Psoas muscle (tissue), 8 donors: ENCODE results near the gene HDAC3. TPM values are rescaled to one million over a fixed set of nuclear protein-coding genes. Genes with fewer than 3 reads are reported as not detected.

Experiments used
- ATAC-seq, 4 donors: fragments of 200-7000 bp; cut with Tn5 transposase; one replicate each; pipeline ENCODE4 v1.9.1; 2020; ENCODE audit warnings: moderate library complexity in 3 of 4, mild to moderate bottlenecking in 2 of 4
- DNase-seq, 2 donors: peaks; one replicate each; pipeline ENCODE4 v3.0.0-alpha.2; 2020
- H3K27ac ChIP-seq: fragments of 200-600 bp; one replicate; pipeline ENCODE4 v1.8.0; 2022
- H3K27me3 ChIP-seq, 3 donors: fragments of 200-600 bp in 1 of 3; one replicate each; pipeline versions ENCODE4 v1.6.1 to v1.8.0; 2013 to 2022; ENCODE audit warnings: low read length in 2 of 3, mild to moderate bottlenecking in 2 of 3, moderate library complexity in 1 of 3; ENCODE audit not compliant: insufficient read depth in 3 of 3
- H3K36me3 ChIP-seq, 2 donors: fragments of 200-600 bp in 1 of 2; one replicate each; pipeline versions ENCODE4 v1.6.1 to v1.8.0; 2013 to 2022; ENCODE audit warnings: low read depth in 1 of 2, mild to moderate bottlenecking in 1 of 2, moderate library complexity in 1 of 2; ENCODE audit not compliant: insufficient read depth in 1 of 2
- H3K4me1 ChIP-seq: fragments of 200-600 bp; one replicate; pipeline ENCODE4 v1.8.0; 2022
- H3K4me3 ChIP-seq: fragments of 200-600 bp; one replicate; pipeline ENCODE4 v1.8.0; 2022; ENCODE audit warnings: mild to moderate bottlenecking
- H3K9me3 ChIP-seq: fragments of 200-600 bp; one replicate; pipeline ENCODE4 v1.8.0; 2022
- CTCF ChIP-seq: fragments of 200-600 bp; IDR thresholded peaks from one replicate; pipeline ENCODE4 v1.8.0; 2022; ENCODE audit warnings: antibody characterized with exemption
- WGBS, 3 donors: extraction: QIAGEN DNeasy Blood & Tissue Kit; methylation state at CpG; one replicate each; pipeline versions ENCODE4 v1.1.6 to v1.1.7; 2013; 5-methylcytosine and 5-hydroxymethylcytosine counted together
- intact Hi-C, 2 donors: fragments of 100-400 bp; cut with DNase I; formaldehyde crosslinking; loops; one replicate each; pipeline versions ENCODE4 v1.11.0 to v1.14.2; 2022
- long read RNA-seq, 2 donors: library from polyadenylated mRNA; unstranded; transcript quantifications; one replicate each; pipeline ENCODE4 v2.0.0, GENCODE V29; 2021
- polyA plus RNA-seq, 3 donors: library from polyadenylated mRNA; stranded (reverse); fragments of 200-250 nt; gene quantifications; one replicate each; pipeline ENCODE4 v1.2.3, GENCODE V29; 2013
- total RNA-seq, 4 donors: library from RNA; stranded (reverse); fragmentation: NEBNext Ultra II Directional in 2 of 4; extraction: Animal tissue kit (Norgen Biotek cat#: 25700) in 2 of 4; gene quantifications; one replicate each; pipeline versions ENCODE4 v1.2.1 to v1.2.4, GENCODE V29; 2021 to 2023
- donor health status: healthy with polysubstance abuse.
- donor health status: DM: no; HTN: no; CAD: no; lungs with moderate emphysema.
- donor health status: Bipolar disorder and iron deficiency.
- donor health status: healthy.
- donor health status: DM: yes; HTN: yes; CAD: no.
- donor health status: DM: no; HTN: no; CAD: no.
- donor health status: DM: no; HTN: no; CAD: no.
- donor health status: DM: yes; HTN: yes; CAD: no.

HDAC3 gene
- total RNA-seq: 10 to 100 TPM; 16.9 to 34.1 (median 27.1) TPM
- 10 to 100 TPM; 30.1 to 41.3 (median 34.7) TPM for polyA plus RNA-seq
- long read RNA-seq, donor 1, transcript HDAC3-201 (15 exons, 1,959 nt): major isoform, 45 of 58 reads
- long read RNA-seq, donor 1, partial matches to known transcripts: 3 of 58 reads
- long read RNA-seq, donor 1, other reads (novel, unspliced or antisense): 10 of 58 reads
- long read RNA-seq, donor 2, transcript HDAC3-201 (15 exons, 1,959 nt): major isoform, 106 of 132 reads
- long read RNA-seq, donor 2, partial matches to known transcripts: 11 of 132 reads
- long read RNA-seq, donor 2, other reads (novel, unspliced or antisense): 13 of 132 reads

- H3K36me3 ChIP-seq: peaks cover 2 to 27% of the 10 kb centered on the region in 2 donors
- intact Hi-C loops: no loop called here
- DNase-seq (peak; percentile 93 to 97), ATAC-seq (peak; percentile 97 to 99 (median 98))
- 0 to 1% (median 0%) methylated on average over 35 to 55 of the region's 55 CpGs for WGBS, 3 donors
- peak within 1 kb of the TSS; percentile 86 for H3K4me3 ChIP-seq
- peaks cover 18% of the 10 kb centered on the region for H3K4me1 ChIP-seq
- peaks cover 0 to 8% (median 0%) of the 10 kb centered on the region in 3 donors for H3K27me3 ChIP-seq
- H3K27ac ChIP-seq: peak within 1 kb of the TSS; percentile 80
- no peak for TF ChIP-seq CTCF
- H3K9me3 ChIP-seq: no peaks in the 10 kb centered on the region
These were observed at the start of gene HDAC3, which contains the start of gene RELL2 for GRCh38 chr5:141636413-141637122. TSS of gene HDAC3 (minus strand) at chr5:141636849. CDS start at chr5:141636790, 59 bp downstream. TSS of gene RELL2 (plus strand) at chr5:141636997. CDS start at chr5:141638226, 1,229 bp downstream.

DNA sequence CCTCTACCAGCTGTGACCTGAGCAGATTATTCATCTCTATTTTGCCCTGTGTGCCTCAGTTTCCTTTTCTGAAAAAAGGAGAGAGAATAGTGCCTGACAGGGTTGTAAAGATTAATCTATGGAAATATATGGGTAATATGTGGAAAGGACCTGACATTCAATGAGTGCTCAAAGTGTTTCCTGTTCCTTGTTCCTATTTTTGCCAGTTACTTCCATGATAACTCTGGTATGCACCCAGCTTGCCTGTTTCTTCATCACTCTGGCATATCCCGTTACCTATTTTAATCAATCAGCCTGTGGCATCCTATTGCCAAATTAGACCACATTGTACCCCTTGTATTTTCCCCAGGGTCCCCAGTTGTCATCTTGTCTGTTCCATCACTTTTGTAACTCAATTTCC, 48.9 kb upstream of the HDAC3 start:
- H3K36me3 ChIP-seq: no peaks in the 10 kb centered on the region
- intact Hi-C loops: no loop called here
- 86 to 91% (median 88%) methylated on average over 1 of the region's 1 CpG for WGBS, 3 donors
- ATAC-seq (no peak), DNase-seq (no peak)
- H3K4me1 ChIP-seq: peaks cover 3% of the 10 kb centered on the region
- no peaks in the 10 kb centered on the region for H3K9me3 ChIP-seq
- H3K4me3 ChIP-seq: no peak overlapping the region
- H3K27ac ChIP-seq: no peak overlapping the region
- TF ChIP-seq CTCF: no peak
- peaks cover 1 to 18% (median 2%) of the 10 kb centered on the region in 3 donors for H3K27me3 ChIP-seq

DNA sequence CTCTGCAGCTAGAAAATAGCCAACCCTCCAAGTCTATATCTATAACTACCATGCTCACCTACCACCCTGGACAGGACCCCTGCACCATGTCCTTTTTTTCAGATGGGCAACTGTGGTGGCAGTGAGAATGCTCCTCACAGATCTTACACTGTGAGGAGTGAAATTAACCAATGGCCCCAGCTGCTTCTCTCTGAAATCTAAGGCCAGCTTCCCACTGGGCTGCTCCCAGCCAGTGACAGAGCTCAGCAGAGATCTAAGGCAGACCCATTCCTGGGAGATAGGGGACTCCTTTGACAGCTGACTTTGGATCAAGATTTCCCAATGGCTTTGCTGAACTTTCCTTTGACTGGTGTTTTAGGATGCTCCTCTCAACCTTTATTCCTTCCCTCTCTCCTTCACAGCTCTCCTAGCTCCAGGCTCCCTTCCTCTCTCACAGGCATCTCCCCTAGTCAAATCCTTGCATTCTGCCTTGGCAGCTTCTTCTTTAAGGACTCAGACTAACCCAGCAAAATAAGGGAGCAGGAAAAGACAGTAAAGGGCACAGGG, 47.0 kb upstream of the HDAC3 start:
- peaks cover 0 to 20% (median 1%) of the 10 kb centered on the region in 3 donors for H3K27me3 ChIP-seq
- no peak overlapping the region for H3K27ac ChIP-seq
- H3K4me3 ChIP-seq: no peak overlapping the region
- H3K36me3 ChIP-seq: no peaks in the 10 kb centered on the region
- intact Hi-C loops: no loop called here
- DNase-seq (no peak), ATAC-seq (no peak)
- H3K9me3 ChIP-seq: no peaks in the 10 kb centered on the region
- H3K4me1 ChIP-seq: peaks cover 3% of the 10 kb centered on the region
- no peak for TF ChIP-seq CTCF

GRCh38 chr5:141681695-141682641, 45.3 kb upstream of the HDAC3 start, which contains the start of gene ARAP3:
TSS of gene ARAP3 (minus strand) at chr5:141682230. CDS start at chr5:141680486, 1,744 bp downstream.
- peaks cover 3% of the 10 kb centered on the region for H3K4me1 ChIP-seq
- intact Hi-C loops: no loop called here

More at GRCh38 chr5:141681695-141682641, 45.3 kb upstream of the HDAC3 start, which contains the start of gene ARAP3:
- peak within 1 kb of the TSS; percentile 67 for H3K27ac ChIP-seq
- H3K36me3 ChIP-seq: no peaks in the 10 kb centered on the region
- H3K4me3 ChIP-seq: peak within 1 kb of the TSS; percentile 65
- ATAC-seq (peak; percentile 76 to 84 (median 80)), DNase-seq (peak; percentile 85 to 87)
- H3K9me3 ChIP-seq: no peaks in the 10 kb centered on the region
- H3K27me3 ChIP-seq: peaks cover 0 to 20% (median 1%) of the 10 kb centered on the region in 3 donors
- 4 to 10% (median 7%) methylated on average over 36 to 77 of the region's 77 CpGs for WGBS, 3 donors
- no peak for TF ChIP-seq CTCF
